Caco-2 (cell line): Measurements from ENCODE around the gene ERP29. TPM values are rescaled to one million over a fixed set of nuclear protein-coding genes. Genes with fewer than 3 reads are reported as not detected.

Experiments
- BruUV-seq: library from RNA; stranded (reverse); fragments of 400-500 nt; replicated peaks from 2 replicates; lab custom pipeline; 2021; lab: Mats Ljungman, UMichigan
- CTCF ChIA-PET: fragments of 300-600 bp; sonication (Branson Sonifier 250); formaldehyde crosslinking; loops from one replicate; lab custom pipeline; 2022; ENCODE audit warnings: antibody characterized with exemption; lab: Charles Lee
- POLR2A ChIA-PET: fragments of 300-600 bp; sonication (Branson Sonifier 250); formaldehyde crosslinking; loops from one replicate; lab custom pipeline; 2022; ENCODE audit warnings: antibody characterized with exemption; lab: Charles Lee
- DNase-seq, 2 experiments: peaks; one replicate each; pipeline versions ENCODE4 v3.0.0 to v3.0.0-alpha.2; 2020 to 2022
- H3K27me3 ChIP-seq: replicated peaks from 2 replicates; pipeline ENCODE4 v1.6.0; 2011; ENCODE audit warnings: low read length; ENCODE audit not compliant: control insufficient read depth, insufficient read depth
- H3K36me3 ChIP-seq: 2 replicates; pipeline ENCODE4 v1.5.1; 2011; ENCODE audit warnings: low read length; ENCODE audit not compliant: control insufficient read depth, insufficient read depth
- H3K4me1 ChIP-seq: fragments of 250-450 bp; sonication (Bioruptor Pico); 2 replicates; pipeline ENCODE4 v1.5.1; 2020; ENCODE audit warnings: mild to moderate bottlenecking
- H3K4me3 ChIP-seq: 2 replicates; pipeline ENCODE4 v1.5.1; 2011; ENCODE audit warnings: low read depth, mild to moderate bottlenecking, control low read depth, low read length
- H3K9me3 ChIP-seq: fragments of 250-450 bp; sonication (Bioruptor Pico); 2 replicates; pipeline ENCODE4 v1.5.1; 2020; ENCODE audit warnings: mild to moderate bottlenecking, moderate library complexity
- H3K27ac Mint-ChIP-seq: one replicate; pipeline ENCODE4 v1.8.0; 2022; ENCODE audit warnings: mixed read lengths; ENCODE audit not compliant: unreplicated experiment
- H3K27me3 Mint-ChIP-seq: one replicate; pipeline ENCODE4 v1.8.0; 2022; ENCODE audit warnings: mixed read lengths; ENCODE audit not compliant: insufficient read depth, unreplicated experiment
- H3K36me3 Mint-ChIP-seq: one replicate; pipeline ENCODE4 v1.8.0; 2022; ENCODE audit warnings: mild to moderate bottlenecking, mixed read lengths; ENCODE audit not compliant: insufficient read depth, unreplicated experiment
- H3K4me1 Mint-ChIP-seq: one replicate; pipeline ENCODE4 v1.8.0; 2022; ENCODE audit warnings: low read depth, mixed read lengths; ENCODE audit not compliant: unreplicated experiment
- H3K4me3 Mint-ChIP-seq: one replicate; pipeline ENCODE4 v1.8.0; 2022; ENCODE audit warnings: mild to moderate bottlenecking, moderate library complexity, mixed read lengths; ENCODE audit not compliant: unreplicated experiment
- H3K9me3 Mint-ChIP-seq: one replicate; pipeline ENCODE4 v1.8.0; 2022; ENCODE audit warnings: mixed read lengths; ENCODE audit not compliant: unreplicated experiment
- intact Hi-C: fragments of 100-400 bp; cut with micrococcal nuclease; formaldehyde crosslinking; loops from one replicate; pipeline ENCODE4 v1.10.0; 2022; ENCODE audit not compliant: unreplicated experiment
- total RNA-seq: library from RNA; stranded (reverse); gene quantifications from 2 replicates; pipeline ENCODE4 v1.2.3, GENCODE V29; 2022
- TF ChIP-seq, protein P1 (sequence below), 2 experiments: fragments of 200-600 bp in 1 of 2; IDR thresholded peaks; 1 replicate in 1 of 2; 2 replicates in 1 of 2; pipeline versions ENCODE4 v1.5.1 to v1.8.0; 2011 to 2022; ENCODE audit warnings: antibody characterized with exemption in 1 of 2, control low read depth in 1 of 2, inconsistent platforms in 1 of 2, low read depth in 1 of 2, low read length in 1 of 2, mild to moderate bottlenecking in 1 of 2, moderate library complexity in 1 of 2; ENCODE audit not compliant: insufficient read depth in 1 of 2, severe bottlenecking in 1 of 2, unreplicated experiment in 1 of 2

The ERP29 gene
- total RNA-seq, 1 experiment from 2014 or later, result 231 TPM

DNA sequence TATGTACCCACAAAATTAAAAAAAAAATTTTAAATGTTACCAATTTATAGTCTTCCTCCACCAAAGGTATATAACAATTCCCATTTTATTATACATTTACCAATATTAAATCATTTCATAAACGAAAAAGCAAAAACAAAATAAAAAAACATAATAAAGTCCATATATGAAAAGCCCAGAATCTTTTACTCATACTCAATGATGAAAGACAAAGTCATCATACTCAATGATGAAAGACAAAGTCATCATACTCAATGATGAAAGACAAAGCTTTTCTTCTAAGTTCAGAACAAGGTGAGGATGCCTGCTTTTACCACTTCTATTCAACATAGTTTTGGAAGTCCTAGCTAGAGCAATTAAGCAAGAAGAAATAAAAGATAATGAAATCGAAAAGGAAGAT lies 28.4 kb upstream of the ERP29 start:
- H3K4me3 Mint-ChIP-seq, result no peak overlapping the region
- BruUV-seq, result no TSS peak
- CTCF ChIA-PET, result no interaction called here

DNA sequence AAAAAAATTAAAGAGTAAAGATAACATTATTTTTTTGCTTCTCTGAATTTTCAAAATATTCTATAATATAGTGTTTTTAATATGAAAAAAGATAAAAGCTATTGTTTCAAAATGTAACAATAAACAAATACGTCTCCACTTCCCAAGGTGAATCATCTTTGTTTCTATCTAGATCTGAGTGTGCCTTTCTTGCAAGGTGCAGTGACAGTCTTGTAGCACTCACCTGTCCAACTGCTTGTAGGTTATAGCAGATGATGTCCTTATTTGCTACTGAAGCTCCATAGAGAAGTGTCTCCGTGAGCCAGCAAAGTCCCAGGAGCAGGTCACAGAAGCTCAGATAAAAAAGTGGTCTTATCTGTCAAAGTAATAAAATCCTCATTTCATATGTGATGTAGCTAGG lies 21.7 kb upstream of the ERP29 start:
- intact Hi-C loops, result no loop called here
- no TSS peak for BruUV-seq
- DNase-seq, result no peak
- Mint-ChIP-seq H3K27ac (no peak overlapping the region), H3K4me1 (peaks cover 7% of the 10 kb centered on the region), H3K9me3 (no peaks in the 10 kb centered on the region), H3K36me3 (no peaks in the 10 kb centered on the region), H3K4me3 (no peak overlapping the region), H3K27me3 (no peaks in the 10 kb centered on the region)
- Histone ChIP-seq H3K4me1 (peaks cover 5% of the 10 kb centered on the region; the same call in 1 of the 2 replicates), H3K27me3 (no peaks in the 10 kb centered on the region), H3K36me3 (no peaks in the 10 kb centered on the region), H3K9me3 (no peaks in the 10 kb centered on the region), H3K4me3 (no peak overlapping the region)
- POLR2A ChIA-PET, result interaction anchor here (0.6 kb wide), 1 partner anchor 141 kb away, joined by 3 read pairs; no protein-coding TSS in a partner anchor
- CTCF ChIA-PET, result interaction anchor here (0.7 kb wide), 1 partner anchor 179 kb away, joined by 4 read pairs; no protein-coding TSS in a partner anchor
- TF ChIP-seq, protein P1, sequence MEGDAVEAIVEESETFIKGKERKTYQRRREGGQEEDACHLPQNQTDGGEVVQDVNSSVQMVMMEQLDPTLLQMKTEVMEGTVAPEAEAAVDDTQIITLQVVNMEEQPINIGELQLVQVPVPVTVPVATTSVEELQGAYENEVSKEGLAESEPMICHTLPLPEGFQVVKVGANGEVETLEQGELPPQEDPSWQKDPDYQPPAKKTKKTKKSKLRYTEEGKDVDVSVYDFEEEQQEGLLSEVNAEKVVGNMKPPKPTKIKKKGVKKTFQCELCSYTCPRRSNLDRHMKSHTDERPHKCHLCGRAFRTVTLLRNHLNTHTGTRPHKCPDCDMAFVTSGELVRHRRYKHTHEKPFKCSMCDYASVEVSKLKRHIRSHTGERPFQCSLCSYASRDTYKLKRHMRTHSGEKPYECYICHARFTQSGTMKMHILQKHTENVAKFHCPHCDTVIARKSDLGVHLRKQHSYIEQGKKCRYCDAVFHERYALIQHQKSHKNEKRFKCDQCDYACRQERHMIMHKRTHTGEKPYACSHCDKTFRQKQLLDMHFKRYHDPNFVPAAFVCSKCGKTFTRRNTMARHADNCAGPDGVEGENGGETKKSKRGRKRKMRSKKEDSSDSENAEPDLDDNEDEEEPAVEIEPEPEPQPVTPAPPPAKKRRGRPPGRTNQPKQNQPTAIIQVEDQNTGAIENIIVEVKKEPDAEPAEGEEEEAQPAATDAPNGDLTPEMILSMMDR (IDR thresholded peaks at IDR 0.05; ENCODE audit: insufficient read depth in 1 of 2, low read depth in 1 of 2, low read length in 1 of 2, severe bottlenecking in 1 of 2, unreplicated experiment in 1 of 2), result no peak

More for the DNA sequence above, 28.4 kb upstream of the ERP29 start:
- H3K27ac Mint-ChIP-seq, result no peak overlapping the region
- no peaks in the 10 kb centered on the region for H3K27me3 ChIP-seq
- TF ChIP-seq, protein P1 (IDR thresholded peaks at IDR 0.05; ENCODE audit: insufficient read depth in 1 of 2, low read depth in 1 of 2, low read length in 1 of 2, severe bottlenecking in 1 of 2, unreplicated experiment in 1 of 2), result no peak
- H3K4me1 ChIP-seq, result no peaks in the 10 kb centered on the region; the same call in 1 of the 2 replicates
- no peak overlapping the region for H3K4me3 ChIP-seq
- H3K27me3 Mint-ChIP-seq, result no peaks in the 10 kb centered on the region
- H3K36me3 ChIP-seq, result no peaks in the 10 kb centered on the region
- no peaks in the 10 kb centered on the region for H3K36me3 Mint-ChIP-seq
- intact Hi-C loops, result no loop called here
- DNase-seq, result no peak
- no peaks in the 10 kb centered on the region for H3K9me3 Mint-ChIP-seq
- POLR2A ChIA-PET, result no interaction called here
- no peaks in the 10 kb centered on the region for H3K9me3 ChIP-seq
- H3K4me1 Mint-ChIP-seq, result peaks cover 7% of the 10 kb centered on the region

DNA sequence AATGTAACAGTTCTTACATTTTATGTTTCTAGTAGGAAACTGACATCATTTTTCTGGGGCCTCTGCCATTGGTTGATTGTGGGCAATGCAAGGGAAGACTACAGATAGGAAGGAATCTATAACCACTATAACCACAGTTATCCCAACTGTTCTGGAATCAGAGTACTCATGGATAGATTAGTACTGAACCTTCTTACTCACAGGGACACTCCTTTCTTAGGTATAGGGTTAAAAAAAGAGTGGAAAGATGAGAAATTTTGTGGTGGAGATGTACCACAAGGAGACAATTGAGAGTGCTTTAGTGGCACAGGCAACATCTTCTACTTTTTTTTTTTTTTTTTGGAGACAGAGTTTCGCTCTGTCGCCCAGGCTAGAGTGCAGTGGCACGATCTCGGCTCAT lies 21.3 kb upstream of the ERP29 start:
- H3K27me3 Mint-ChIP-seq, result no peaks in the 10 kb centered on the region
- TF ChIP-seq, protein P1 (IDR thresholded peaks at IDR 0.05; ENCODE audit: insufficient read depth in 1 of 2, low read depth in 1 of 2, low read length in 1 of 2, severe bottlenecking in 1 of 2, unreplicated experiment in 1 of 2), result no peak
- no peak overlapping the region for H3K4me3 Mint-ChIP-seq
- no peak for DNase-seq
- Histone ChIP-seq H3K4me3 (no peak overlapping the region), H3K9me3 (no peaks in the 10 kb centered on the region), H3K27me3 (no peaks in the 10 kb centered on the region), H3K36me3 (no peaks in the 10 kb centered on the region), H3K4me1 (peaks cover 5% of the 10 kb centered on the region; the same call in 1 of the 2 replicates)
- ChIA-PET POLR2A (interaction anchor here (0.6 kb wide), 1 partner anchor 141 kb away, joined by 3 read pairs; no protein-coding TSS in a partner anchor), CTCF (interaction anchor here (0.7 kb wide), 1 partner anchor 179 kb away, joined by 4 read pairs; no protein-coding TSS in a partner anchor)
- no TSS peak for BruUV-seq
- no peak overlapping the region for H3K27ac Mint-ChIP-seq
- H3K36me3 Mint-ChIP-seq, result no peaks in the 10 kb centered on the region
- intact Hi-C loops, result no loop called here
- H3K4me1 Mint-ChIP-seq, result peaks cover 7% of the 10 kb centered on the region
- no peaks in the 10 kb centered on the region for H3K9me3 Mint-ChIP-seq
